Thyroid gland (tissue), 4 donors: Measurements from ENCODE around the gene ACP7.

Experiments
- POLR2A ChIP-seq, 2 donors: fragments of 450-650 bp; IDR thresholded peaks; one replicate each; pipeline ENCODE4 v1.6.1; 2017; ENCODE audit warnings: antibody characterized with exemption in 2 of 2, mild to moderate bottlenecking in 2 of 2, moderate library complexity in 1 of 2
- TF ChIP-seq, protein P1 (sequence below), 6 experiments: fragments of 200-600 bp in 3 of 6; fragments of 450-650 bp in 3 of 6; sonication (generic) in 3 of 6; IDR thresholded peaks; one replicate each; pipeline ENCODE4 v1.5.1; 2016 to 2019; ENCODE audit warnings: antibody characterized with exemption in 6 of 6, mild to moderate bottlenecking in 2 of 6, inconsistent platforms in 1 of 6, moderate library complexity in 1 of 6

DNA sequence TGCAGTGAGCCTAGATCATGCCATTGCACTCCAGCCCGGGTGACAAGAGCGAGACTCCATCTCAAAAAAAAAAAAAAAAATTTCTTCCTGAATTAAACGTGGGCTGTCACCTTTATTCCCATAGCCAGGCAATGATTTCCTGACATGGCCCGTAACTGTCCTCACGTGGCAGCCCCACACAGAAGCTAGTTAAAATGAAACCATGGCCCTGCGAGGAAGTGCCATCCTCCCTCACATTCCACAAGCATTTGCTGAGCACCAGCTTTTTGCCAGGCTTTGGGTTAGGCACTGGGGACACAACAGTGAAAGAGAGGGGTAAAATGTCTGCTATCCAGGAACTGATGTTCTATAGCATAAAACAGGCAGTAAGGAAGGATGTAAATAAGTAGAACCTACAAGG lies 38.7 kb upstream of the ACP7 start:
- TF ChIP-seq, protein P1, sequence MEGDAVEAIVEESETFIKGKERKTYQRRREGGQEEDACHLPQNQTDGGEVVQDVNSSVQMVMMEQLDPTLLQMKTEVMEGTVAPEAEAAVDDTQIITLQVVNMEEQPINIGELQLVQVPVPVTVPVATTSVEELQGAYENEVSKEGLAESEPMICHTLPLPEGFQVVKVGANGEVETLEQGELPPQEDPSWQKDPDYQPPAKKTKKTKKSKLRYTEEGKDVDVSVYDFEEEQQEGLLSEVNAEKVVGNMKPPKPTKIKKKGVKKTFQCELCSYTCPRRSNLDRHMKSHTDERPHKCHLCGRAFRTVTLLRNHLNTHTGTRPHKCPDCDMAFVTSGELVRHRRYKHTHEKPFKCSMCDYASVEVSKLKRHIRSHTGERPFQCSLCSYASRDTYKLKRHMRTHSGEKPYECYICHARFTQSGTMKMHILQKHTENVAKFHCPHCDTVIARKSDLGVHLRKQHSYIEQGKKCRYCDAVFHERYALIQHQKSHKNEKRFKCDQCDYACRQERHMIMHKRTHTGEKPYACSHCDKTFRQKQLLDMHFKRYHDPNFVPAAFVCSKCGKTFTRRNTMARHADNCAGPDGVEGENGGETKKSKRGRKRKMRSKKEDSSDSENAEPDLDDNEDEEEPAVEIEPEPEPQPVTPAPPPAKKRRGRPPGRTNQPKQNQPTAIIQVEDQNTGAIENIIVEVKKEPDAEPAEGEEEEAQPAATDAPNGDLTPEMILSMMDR (IDR thresholded peaks at IDR 0.05) = no peak
- TF ChIP-seq POLR2A (IDR thresholded peaks at IDR 0.05) = no peak
